Measurements from ENCODE around the gene LSR. TPM values are rescaled to one million over a fixed set of nuclear protein-coding genes. Genes with fewer than 3 reads are reported as not detected.

The LSR gene
- total RNA-seq, 1 donor from 2014 or later, result 0.83 TPM

DNA sequence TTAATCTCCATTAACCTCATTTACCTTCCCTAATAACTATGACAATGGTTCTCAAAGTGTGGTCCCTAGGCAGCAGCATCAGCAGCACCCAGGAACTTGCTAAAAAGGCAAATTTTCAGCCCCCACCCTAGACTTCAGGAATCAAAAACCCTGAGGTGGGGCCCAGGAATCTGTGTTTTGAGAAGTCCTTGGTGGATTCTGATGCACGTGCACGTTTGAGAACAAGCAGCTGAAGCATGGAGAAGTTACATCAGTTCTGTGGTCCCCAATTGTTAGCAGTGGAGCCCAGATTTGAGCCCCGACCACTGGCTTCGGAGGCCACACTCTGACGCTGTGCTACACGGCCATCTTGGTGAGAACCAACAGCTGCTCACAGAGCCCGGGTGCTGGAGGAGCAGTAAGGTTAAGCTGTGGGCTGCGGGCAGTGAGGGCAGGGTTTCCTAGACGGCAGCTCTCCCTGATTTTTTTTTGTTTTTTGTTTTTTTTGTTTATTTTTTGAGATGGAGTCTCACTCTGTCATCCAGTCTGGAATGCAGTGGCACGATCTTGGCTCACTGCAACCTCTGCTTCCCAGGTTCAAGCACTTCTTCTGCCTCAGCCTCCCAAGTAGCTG is 66.2 kb downstream of the LSR start:
- Mint-ChIP-seq H3K27me3 (ENCODE audit: unreplicated experiment) (no peaks in the 10 kb centered on the region), H3K27ac (ENCODE audit: unreplicated experiment) (no peak overlapping the region), H3K9me3 (ENCODE audit: unreplicated experiment) (no peaks in the 10 kb centered on the region), H3K36me3 (ENCODE audit: unreplicated experiment) (no peaks in the 10 kb centered on the region), H3K4me1 (ENCODE audit: unreplicated experiment) (peaks cover 9% of the 10 kb centered on the region), H3K4me3 (ENCODE audit: unreplicated experiment) (no peak overlapping the region)
- no peak for DNase-seq (ENCODE audit: extremely low spot score, unreplicated experiment)
- TF ChIP-seq, protein P1, sequence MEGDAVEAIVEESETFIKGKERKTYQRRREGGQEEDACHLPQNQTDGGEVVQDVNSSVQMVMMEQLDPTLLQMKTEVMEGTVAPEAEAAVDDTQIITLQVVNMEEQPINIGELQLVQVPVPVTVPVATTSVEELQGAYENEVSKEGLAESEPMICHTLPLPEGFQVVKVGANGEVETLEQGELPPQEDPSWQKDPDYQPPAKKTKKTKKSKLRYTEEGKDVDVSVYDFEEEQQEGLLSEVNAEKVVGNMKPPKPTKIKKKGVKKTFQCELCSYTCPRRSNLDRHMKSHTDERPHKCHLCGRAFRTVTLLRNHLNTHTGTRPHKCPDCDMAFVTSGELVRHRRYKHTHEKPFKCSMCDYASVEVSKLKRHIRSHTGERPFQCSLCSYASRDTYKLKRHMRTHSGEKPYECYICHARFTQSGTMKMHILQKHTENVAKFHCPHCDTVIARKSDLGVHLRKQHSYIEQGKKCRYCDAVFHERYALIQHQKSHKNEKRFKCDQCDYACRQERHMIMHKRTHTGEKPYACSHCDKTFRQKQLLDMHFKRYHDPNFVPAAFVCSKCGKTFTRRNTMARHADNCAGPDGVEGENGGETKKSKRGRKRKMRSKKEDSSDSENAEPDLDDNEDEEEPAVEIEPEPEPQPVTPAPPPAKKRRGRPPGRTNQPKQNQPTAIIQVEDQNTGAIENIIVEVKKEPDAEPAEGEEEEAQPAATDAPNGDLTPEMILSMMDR (IDR thresholded peaks at IDR 0.05), result no peak

DNA sequence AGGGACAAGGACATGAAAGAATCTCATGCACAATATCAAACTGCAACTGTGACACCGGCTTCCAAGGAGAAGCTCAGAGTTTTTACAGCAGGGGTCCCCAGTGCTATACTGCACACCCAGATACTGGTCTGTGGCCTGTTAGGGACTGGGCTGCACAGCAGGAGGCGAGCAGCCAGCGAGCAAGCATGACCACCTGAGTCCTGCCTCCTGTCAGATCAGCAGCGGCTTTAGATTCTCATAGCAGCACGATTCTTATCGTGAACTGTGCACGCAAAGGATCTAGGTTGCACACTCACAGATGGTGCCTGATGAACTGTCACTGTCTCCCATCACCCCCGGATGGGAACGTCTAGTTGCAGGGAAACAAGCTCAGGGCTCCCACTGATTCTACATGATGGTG is 67.1 kb downstream of the LSR start:
- Mint-ChIP-seq H3K27ac (ENCODE audit: unreplicated experiment) (no peak overlapping the region), H3K4me1 (ENCODE audit: unreplicated experiment) (peaks cover 9% of the 10 kb centered on the region), H3K4me3 (ENCODE audit: unreplicated experiment) (no peak overlapping the region), H3K27me3 (ENCODE audit: unreplicated experiment) (no peaks in the 10 kb centered on the region), H3K36me3 (ENCODE audit: unreplicated experiment) (no peaks in the 10 kb centered on the region), H3K9me3 (ENCODE audit: unreplicated experiment) (no peaks in the 10 kb centered on the region)
- TF ChIP-seq, protein P1 (IDR thresholded peaks at IDR 0.05), result no peak
- DNase-seq (ENCODE audit: extremely low spot score, unreplicated experiment), result no peak

DNA sequence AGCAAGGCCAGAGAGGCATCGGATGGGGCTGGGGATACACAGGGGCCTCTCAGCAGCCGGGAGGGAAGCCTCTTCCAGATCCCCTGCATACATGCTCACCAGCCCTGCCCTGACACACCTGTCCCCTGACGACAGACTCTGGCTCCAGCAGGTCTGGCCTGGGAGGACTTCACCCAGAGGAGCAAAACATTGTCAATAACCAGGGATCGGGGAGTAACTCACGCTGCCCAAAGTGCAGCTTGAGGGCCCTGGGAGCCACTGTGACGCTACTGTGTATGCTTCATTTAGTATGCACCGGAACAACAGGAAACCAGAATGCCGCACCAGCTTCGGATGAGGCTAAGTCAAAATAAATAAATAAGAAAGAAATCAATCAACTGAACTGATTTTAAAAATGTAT is 67.8 kb downstream of the LSR start:
- no peak overlapping the region for H3K27ac Mint-ChIP-seq (ENCODE audit: unreplicated experiment)
- H3K4me3 Mint-ChIP-seq (ENCODE audit: unreplicated experiment), result no peak overlapping the region
- TF ChIP-seq, protein P1 (IDR thresholded peaks at IDR 0.05), result no peak
- no peaks in the 10 kb centered on the region for H3K36me3 Mint-ChIP-seq (ENCODE audit: unreplicated experiment)
- no peaks in the 10 kb centered on the region for H3K9me3 Mint-ChIP-seq (ENCODE audit: unreplicated experiment)
- H3K27me3 Mint-ChIP-seq (ENCODE audit: unreplicated experiment), result no peaks in the 10 kb centered on the region
- peaks cover 9% of the 10 kb centered on the region for H3K4me1 Mint-ChIP-seq (ENCODE audit: unreplicated experiment)
- DNase-seq (ENCODE audit: extremely low spot score, unreplicated experiment), result no peak

Other genes with a start within 250 kb of the LSR start
- gene GRAMD1A, start 248.7 kb upstream of the LSR start, total RNA-seq, result 77.8 and 80.8 TPM in 2 replicates
- 7.3 and 8.1 TPM in 2 replicates for gene SCN1B, start 218.5 kb upstream of the LSR start, total RNA-seq
- gene HPN, start 207.3 kb upstream of the LSR start, total RNA-seq, result not detected in 2 replicates
- gene FXYD3, start 133.2 kb upstream of the LSR start, total RNA-seq, result not detected in 2 replicates
- gene LGI4, start 113.9 kb upstream of the LSR start, total RNA-seq, result 0.32 and 0.34 TPM in 2 replicates
- 0.86 TPM in 1 of 2 replicates, not detected in the other for gene FXYD1, start 110.2 kb upstream of the LSR start, total RNA-seq
- gene FXYD7, start 105.7 kb upstream of the LSR start, total RNA-seq, result 0.50 TPM in 1 of 2 replicates, not detected in the other
- gene FXYD5, start 94.3 kb upstream of the LSR start, total RNA-seq, result 81.0 and 86.6 TPM in 2 replicates
- not detected in 2 replicates for gene FAM187B, start 20.3 kb upstream of the LSR start, total RNA-seq
- gene USF2, start 20.0 kb downstream of the LSR start, total RNA-seq, result 112 and 115 TPM in 2 replicates
- gene HAMP, start 33.5 kb downstream of the LSR start, total RNA-seq, result 0.68 TPM in 1 of 2 replicates, not detected in the other
- not detected in 2 replicates for gene MAG, start 43.2 kb downstream of the LSR start, total RNA-seq
- not detected in 2 replicates for gene CD22, start 80.2 kb downstream of the LSR start, total RNA-seq
- gene FFAR1, start 98.9 kb downstream of the LSR start, total RNA-seq, result not detected in 2 replicates
- gene FFAR3, start 109.5 kb downstream of the LSR start, total RNA-seq, result not detected in 2 replicates
- not detected in 2 replicates for gene GPR42, start 122.1 kb downstream of the LSR start, total RNA-seq
- gene FFAR2, start 199.3 kb downstream of the LSR start, total RNA-seq, result not detected in 2 replicates
- not detected in 2 replicates for gene KRTDAP, start 241.5 kb downstream of the LSR start, total RNA-seq